Stimulated activated CD4-positive, alpha-beta T cell treated with anti-CD3 and anti-CD28 coated beads, TNF-alpha, amount 100 ng/mL, for 48 hours (primary cell): ENCODE measurements around the gene BCL2L2.

Experiments used
- DNase-seq, 3 donors: peaks; one replicate each; pipeline ENCODE4 v3.0.0-alpha.2; 2020; ENCODE audit warnings: low read depth in 3 of 3

Gene BCL2L2

DNA sequence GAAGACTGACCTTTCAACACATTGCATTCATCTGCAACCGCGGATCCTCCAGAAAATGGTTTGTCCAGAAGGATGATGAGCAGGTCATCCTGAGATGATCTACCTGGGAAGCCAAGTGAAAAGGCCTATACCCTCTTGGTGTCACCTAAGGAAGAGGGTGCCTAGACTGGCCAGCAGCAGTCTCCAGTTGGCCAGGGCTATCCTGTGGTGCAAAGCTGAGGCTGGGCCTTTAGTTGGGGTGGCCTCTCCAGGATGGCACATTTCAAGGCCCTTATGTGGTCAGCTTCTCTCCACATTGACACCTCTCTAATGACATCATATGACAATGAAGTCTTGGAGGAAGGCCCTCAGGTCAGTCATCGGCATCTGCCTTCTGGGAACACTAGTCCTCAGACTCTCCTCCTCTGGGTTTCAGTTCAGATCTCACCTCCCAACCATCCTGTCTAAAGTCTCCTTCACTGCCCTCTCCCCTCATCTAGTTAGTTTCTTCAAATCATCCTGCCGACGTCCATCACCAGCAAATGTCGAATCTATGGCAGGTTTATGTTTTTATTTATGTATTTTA, 49.3 kb downstream of the BCL2L2 start:
- DNase-seq: no peak

DNA sequence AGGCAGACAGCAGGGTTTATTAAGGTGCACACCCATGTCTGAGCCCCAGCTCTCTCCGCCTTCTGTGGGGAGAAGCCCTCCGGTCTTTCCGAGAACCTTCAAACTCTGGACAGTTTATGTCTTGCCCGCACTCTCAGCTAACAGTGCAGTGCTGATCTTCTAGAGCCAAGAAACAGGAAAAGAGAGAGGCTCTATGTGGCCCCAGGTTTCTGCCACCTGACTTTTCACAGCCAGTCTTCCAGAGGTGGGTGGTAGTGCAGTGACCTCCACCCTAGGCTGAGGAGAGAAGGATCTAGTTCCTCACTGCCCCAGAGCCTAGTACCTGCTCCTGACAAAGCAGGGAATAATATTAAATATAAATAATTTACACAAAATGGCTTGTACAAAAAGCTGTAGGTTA, 50.0 kb downstream of the BCL2L2 start:
- DNase-seq: no peak

DNA sequence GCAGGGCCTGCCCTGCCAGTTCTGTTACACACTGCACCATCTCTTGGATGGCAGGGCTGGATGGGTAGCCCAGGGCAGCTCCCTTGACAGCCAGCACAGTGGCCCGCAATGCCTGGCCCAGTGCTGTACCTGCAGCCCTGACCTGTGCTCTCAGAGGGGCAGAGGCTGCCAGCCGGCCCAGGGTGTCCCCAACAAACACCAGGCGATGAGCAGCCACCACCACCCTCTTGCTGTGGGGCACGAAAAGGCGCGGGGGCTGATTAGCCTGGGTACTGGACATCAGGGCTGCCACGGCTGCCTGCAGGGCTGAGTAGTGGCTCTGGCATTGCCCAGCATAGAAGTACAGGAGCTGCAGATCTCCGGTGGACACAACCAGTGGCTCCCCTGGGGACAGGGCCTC, 50.6 kb downstream of the BCL2L2 start:
- DNase-seq: no peak

DNA sequence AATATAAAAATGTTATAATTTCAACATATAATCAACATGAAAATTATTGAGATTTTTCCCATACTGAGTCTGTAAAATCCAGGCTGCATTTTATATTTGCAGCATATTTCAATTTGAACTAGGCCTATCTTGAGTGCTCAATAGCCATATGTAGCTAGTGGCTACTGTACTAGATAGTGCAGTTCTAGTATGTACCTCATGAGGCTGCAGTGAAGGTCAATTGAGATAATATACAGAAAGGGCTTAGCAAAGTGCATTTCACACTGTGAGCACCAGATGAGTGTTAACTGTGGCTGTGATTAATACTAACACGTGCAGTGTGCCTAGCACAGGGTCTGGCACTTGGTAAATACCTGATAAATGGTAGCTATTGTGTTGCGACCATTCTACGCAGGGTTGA, 51.4 kb downstream of the BCL2L2 start:
- DNase-seq: no peak

DNA sequence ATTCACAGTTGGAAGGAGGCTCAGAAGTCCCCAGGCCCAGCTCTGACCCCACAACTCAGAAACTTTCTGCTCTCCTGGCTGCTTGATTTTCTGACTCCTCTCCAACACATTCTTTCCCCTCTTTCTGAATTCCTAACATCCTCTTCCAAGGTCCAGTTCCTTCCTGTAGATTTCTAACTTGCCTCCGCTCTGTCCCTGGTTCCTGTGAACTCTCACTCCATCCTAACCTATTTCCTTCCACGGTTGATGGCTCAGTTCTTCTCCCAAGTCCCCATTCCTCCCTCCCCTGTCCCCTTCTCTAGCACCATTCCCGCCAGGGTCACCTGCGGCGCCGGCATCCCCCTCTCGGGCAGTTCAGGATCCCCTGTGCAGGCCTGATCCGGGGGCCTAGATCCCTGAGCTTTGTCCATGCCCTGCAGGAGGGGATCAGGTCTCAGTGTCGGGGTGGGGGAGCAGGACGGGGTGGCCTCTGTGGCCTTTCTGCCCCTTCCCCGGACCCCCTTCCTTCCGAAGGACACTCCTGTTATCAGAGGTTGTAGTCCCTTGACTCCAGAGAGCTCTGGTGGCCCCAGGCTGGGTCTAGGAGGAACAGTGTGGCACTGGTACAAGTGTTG, 52.0 kb downstream of the BCL2L2 start:
- no peak for DNase-seq

DNA sequence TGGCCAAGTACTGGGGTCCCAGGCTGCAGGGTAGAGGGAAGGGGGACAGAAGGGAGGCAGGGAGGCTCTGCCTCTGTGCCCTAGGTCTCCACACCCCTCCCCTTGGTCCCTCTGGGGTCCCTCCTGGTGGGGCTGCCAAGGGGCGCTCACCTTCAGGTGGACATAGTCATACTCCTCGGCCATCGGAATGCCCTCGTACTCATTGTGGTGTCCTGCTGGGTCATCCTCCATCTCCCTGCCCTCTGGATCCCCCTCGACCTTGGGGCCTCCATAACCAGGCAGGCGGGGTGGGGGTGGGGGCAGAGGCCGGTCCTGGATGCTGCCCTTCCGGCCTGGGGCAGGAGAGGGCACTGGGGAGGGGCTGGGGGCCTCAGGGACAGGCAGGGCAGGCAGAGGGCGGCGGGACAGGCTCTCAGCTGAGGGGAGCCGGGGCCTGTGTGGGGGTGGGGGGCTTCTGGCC, 52.6 kb downstream of the BCL2L2 start:
- DNase-seq: no peak

DNA sequence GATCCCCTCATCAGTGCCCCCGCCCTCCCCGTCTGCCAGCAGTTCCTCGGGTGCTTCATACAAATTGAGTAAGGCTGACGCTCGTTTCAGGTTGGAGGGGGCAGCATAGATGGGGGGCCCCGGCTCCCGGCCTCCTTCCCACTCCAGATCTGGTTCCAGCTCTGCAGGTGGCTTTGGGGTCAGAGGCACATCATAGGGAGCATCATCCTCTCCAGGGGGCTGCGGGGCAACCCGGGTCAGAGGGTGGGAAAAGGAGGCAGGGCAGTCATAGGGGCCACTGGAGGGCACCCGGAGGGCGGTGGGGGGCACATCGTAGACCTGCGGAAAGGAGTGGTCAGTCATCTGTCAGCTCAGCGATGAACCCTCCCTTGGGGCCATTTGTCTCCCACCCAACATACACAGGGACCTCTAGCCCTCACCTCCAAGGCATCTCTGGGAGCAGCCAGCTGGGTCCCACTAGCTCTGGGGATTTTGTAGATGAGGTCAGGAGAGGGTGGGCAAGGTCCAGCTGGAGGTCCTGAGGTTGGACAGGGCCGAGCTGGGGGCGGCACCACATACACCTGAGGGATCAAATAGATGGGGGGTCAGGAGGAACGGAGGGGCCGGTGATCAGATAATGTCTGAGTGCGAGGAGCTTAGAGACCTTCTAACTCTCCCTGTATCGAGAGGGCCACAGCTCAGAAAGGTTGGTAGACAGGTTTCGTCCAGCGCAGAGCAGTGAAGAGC, 53.3 kb downstream of the BCL2L2 start:
- DNase-seq: no peak

DNA sequence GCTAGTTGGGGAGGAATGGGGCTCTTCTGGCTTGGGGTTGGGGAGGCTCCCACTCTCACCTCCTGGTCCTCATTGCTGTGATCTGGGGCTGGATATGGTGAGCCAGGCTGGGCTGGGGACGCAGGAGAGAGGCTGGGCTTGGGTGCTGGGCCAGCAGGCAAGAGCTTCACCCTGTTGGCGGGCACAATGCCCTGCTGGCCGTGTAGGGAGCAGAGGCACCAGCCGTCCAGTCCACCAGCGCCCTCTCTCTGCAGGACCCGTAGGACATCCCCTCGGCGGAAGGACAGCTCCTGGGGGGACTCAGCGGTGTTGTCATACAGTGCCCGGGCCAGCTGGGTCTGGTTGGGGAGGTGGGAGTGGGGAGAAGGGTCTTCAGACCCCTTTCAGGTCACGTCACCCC, 53.9 kb downstream of the BCL2L2 start:
- no peak for DNase-seq

DNA sequence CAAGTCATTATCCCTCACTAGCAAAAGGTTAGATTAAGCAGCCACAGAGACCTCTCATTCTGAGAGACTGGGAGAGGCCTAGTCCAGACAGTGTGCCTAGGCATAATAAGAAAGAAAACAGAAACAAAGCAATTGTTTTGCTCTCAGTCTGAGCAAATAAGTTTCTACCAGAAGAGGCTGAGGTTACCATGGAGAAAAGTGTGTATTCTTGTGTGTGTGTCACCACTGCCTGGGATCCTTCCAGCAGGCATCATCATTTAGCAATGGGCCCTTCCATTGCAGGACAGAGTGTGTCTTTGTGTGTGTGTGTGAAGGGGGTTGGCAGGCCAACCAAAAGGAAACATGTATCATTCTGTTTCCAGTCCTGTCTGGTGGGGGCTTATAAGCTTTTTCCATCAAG, 54.7 kb downstream of the BCL2L2 start:
- DNase-seq: no peak
